Activated T-helper 1 cell treated with anti-CD3 and anti-CD28 coated beads, Interleukin-12 subunit alpha, Interleukin-12 subunit beta, Interleukin-2, Interleukin-4 antibody, amounts not matched to agents 30 ng/mL and 10 ng/mL and 1 ng/mL, durations not matched to agents 14 hours and 24 hours and 36 hours (primary cell): ENCODE data around the gene TACO1. TPM values are rescaled to one million over a fixed set of nuclear protein-coding genes. Genes with fewer than 3 reads are reported as not detected.

ENCODE experiments used
- DNase-seq: peaks from one replicate; pipeline ENCODE4 v3.0.0; 2021; ENCODE audit warnings: low spot score
- H3K27ac Mint-ChIP-seq: one replicate; pipeline ENCODE4 v1.8.0; 2021; ENCODE audit warnings: mild to moderate bottlenecking, mixed read lengths
- H3K27me3 Mint-ChIP-seq: one replicate; pipeline ENCODE4 v1.8.0; 2022; ENCODE audit warnings: mild to moderate bottlenecking, moderate library complexity, mixed read lengths; ENCODE audit not compliant: insufficient read depth
- H3K36me3 Mint-ChIP-seq: one replicate; pipeline ENCODE4 v1.8.0; 2021; ENCODE audit warnings: low read depth, mixed read lengths
- H3K4me1 Mint-ChIP-seq: one replicate; pipeline ENCODE4 v1.8.0; 2021; ENCODE audit warnings: low read depth, mixed read lengths
- H3K4me3 Mint-ChIP-seq: one replicate; pipeline ENCODE4 v1.8.0; 2021; ENCODE audit warnings: mild to moderate bottlenecking, moderate library complexity, mixed read lengths
- H3K9me3 Mint-ChIP-seq: one replicate; pipeline ENCODE4 v1.8.0; 2021; ENCODE audit warnings: mixed read lengths
- intact Hi-C: fragments of 100-400 bp; cut with micrococcal nuclease; formaldehyde crosslinking; loops from one replicate; pipeline ENCODE4 v1.15.1; 2024
- total RNA-seq: library from RNA; stranded (reverse); gene quantifications from 2 replicates; pipeline ENCODE4 v1.2.3, GENCODE V29; 2022

TACO1 gene
- total RNA-seq, 1 donor from 2014 or later = 30.8 TPM

- no peak for DNase-seq
- H3K27ac Mint-ChIP-seq = no peak overlapping the region
- H3K9me3 Mint-ChIP-seq = no peaks in the 10 kb centered on the region
- peaks cover 11% of the 10 kb centered on the region for H3K4me1 Mint-ChIP-seq
- peaks cover 34% of the 10 kb centered on the region for H3K36me3 Mint-ChIP-seq
- H3K4me3 Mint-ChIP-seq = no peak overlapping the region
- intact Hi-C loops = no loop called here
- H3K27me3 Mint-ChIP-seq = no peaks in the 10 kb centered on the region
These were observed 22.5 kb upstream of the TACO1 start for GRCh38 chr17:63578027-63578768.

GRCh38 chr17:63578769-63579111 lies 22.0 kb upstream of the TACO1 start:
- no peak overlapping the region for H3K27ac Mint-ChIP-seq
- H3K4me1 Mint-ChIP-seq = peaks cover 10% of the 10 kb centered on the region
- no peak overlapping the region for H3K4me3 Mint-ChIP-seq
- DNase-seq = no peak
- intact Hi-C loops = no loop called here
- H3K36me3 Mint-ChIP-seq = peaks cover 35% of the 10 kb centered on the region
- H3K27me3 Mint-ChIP-seq = no peaks in the 10 kb centered on the region
- no peaks in the 10 kb centered on the region for H3K9me3 Mint-ChIP-seq

- Mint-ChIP-seq H3K4me3 (no peak overlapping the region), H3K4me1 (peaks cover 5% of the 10 kb centered on the region), H3K27ac (no peak overlapping the region), H3K27me3 (no peaks in the 10 kb centered on the region), H3K36me3 (peaks cover 36% of the 10 kb centered on the region), H3K9me3 (no peaks in the 10 kb centered on the region)
- DNase-seq = no peak
- intact Hi-C loops = no loop called here
These were observed 21.1 kb upstream of the TACO1 start for GRCh38 chr17:63579633-63580032.

- no peaks in the 10 kb centered on the region for H3K27me3 Mint-ChIP-seq
- H3K4me3 Mint-ChIP-seq = no peak overlapping the region
- peaks cover 54% of the 10 kb centered on the region for H3K36me3 Mint-ChIP-seq
- H3K9me3 Mint-ChIP-seq = no peaks in the 10 kb centered on the region
- H3K27ac Mint-ChIP-seq = no peak overlapping the region
- intact Hi-C loops = no loop called here
- DNase-seq = no peak
- H3K4me1 Mint-ChIP-seq = peaks cover 11% of the 10 kb centered on the region
These were observed 12.9 kb upstream of the TACO1 start for GRCh38 chr17:63587770-63588169.

- H3K4me3 Mint-ChIP-seq = no peak overlapping the region
These were observed 11.9 kb upstream of the TACO1 start for GRCh38 chr17:63588797-63589196.

GRCh38 chr17:63589646-63590045 lies 11.0 kb upstream of the TACO1 start:
- Mint-ChIP-seq H3K4me1 (peaks cover 11% of the 10 kb centered on the region), H3K9me3 (no peaks in the 10 kb centered on the region), H3K27ac (peak overlapping the region; percentile 69), H3K36me3 (peaks cover 50% of the 10 kb centered on the region), H3K27me3 (no peaks in the 10 kb centered on the region), H3K4me3 (no peak overlapping the region)
- intact Hi-C loops = no loop called here
- no peak for DNase-seq

More at GRCh38 chr17:63588797-63589196, 11.9 kb upstream of the TACO1 start:
- H3K9me3 Mint-ChIP-seq = no peaks in the 10 kb centered on the region
- peaks cover 50% of the 10 kb centered on the region for H3K36me3 Mint-ChIP-seq
- no peak overlapping the region for H3K27ac Mint-ChIP-seq
- no peak for DNase-seq
- H3K4me1 Mint-ChIP-seq = peaks cover 11% of the 10 kb centered on the region
- intact Hi-C loops = no loop called here
- H3K27me3 Mint-ChIP-seq = no peaks in the 10 kb centered on the region

- peaks cover 37% of the 10 kb centered on the region for H3K36me3 Mint-ChIP-seq
These were observed 7.9 kb upstream of the TACO1 start for GRCh38 chr17:63592797-63593196.

GRCh38 chr17:63595132-63595531 lies 5.6 kb upstream of the TACO1 start:
- H3K4me3 Mint-ChIP-seq = no peak overlapping the region
- peaks cover 13% of the 10 kb centered on the region for H3K4me1 Mint-ChIP-seq
- H3K27me3 Mint-ChIP-seq = no peaks in the 10 kb centered on the region
- H3K36me3 Mint-ChIP-seq = peaks cover 21% of the 10 kb centered on the region
- no peaks in the 10 kb centered on the region for H3K9me3 Mint-ChIP-seq
- intact Hi-C loops = no loop called here
- DNase-seq = no peak
- no peak overlapping the region for H3K27ac Mint-ChIP-seq

More at GRCh38 chr17:63592797-63593196, 7.9 kb upstream of the TACO1 start:
- intact Hi-C loops = no loop called here
- Mint-ChIP-seq H3K27ac (no peak overlapping the region), H3K9me3 (no peaks in the 10 kb centered on the region), H3K27me3 (no peaks in the 10 kb centered on the region), H3K4me1 (peaks cover 9% of the 10 kb centered on the region), H3K4me3 (no peak overlapping the region)
- no peak for DNase-seq

- no peak overlapping the region for H3K27ac Mint-ChIP-seq
These were observed 3.7 kb upstream of the TACO1 start for GRCh38 chr17:63596856-63597586.

GRCh38 chr17:63598281-63598680 lies 2.4 kb upstream of the TACO1 start:
- H3K4me1 Mint-ChIP-seq = peaks cover 26% of the 10 kb centered on the region
- H3K9me3 Mint-ChIP-seq = no peaks in the 10 kb centered on the region
- no peak overlapping the region for H3K4me3 Mint-ChIP-seq
- no peak overlapping the region for H3K27ac Mint-ChIP-seq
- no peak for DNase-seq
- H3K36me3 Mint-ChIP-seq = peaks cover 11% of the 10 kb centered on the region
- no peaks in the 10 kb centered on the region for H3K27me3 Mint-ChIP-seq
- intact Hi-C loops = no loop called here

More at GRCh38 chr17:63596856-63597586, 3.7 kb upstream of the TACO1 start:
- Mint-ChIP-seq H3K36me3 (peaks cover 13% of the 10 kb centered on the region), H3K4me3 (no peak overlapping the region), H3K27me3 (no peaks in the 10 kb centered on the region), H3K9me3 (no peaks in the 10 kb centered on the region), H3K4me1 (peaks cover 26% of the 10 kb centered on the region)
- no peak for DNase-seq
- intact Hi-C loops = no loop called here

GRCh38 chr17:63601439-63602371 lies 1.0 kb downstream of the TACO1 start:
- Mint-ChIP-seq H3K4me3 (peak overlapping the region; percentile 99), H3K4me1 (peaks cover 26% of the 10 kb centered on the region), H3K27ac (peak overlapping the region; percentile 94), H3K36me3 (peaks cover 20% of the 10 kb centered on the region), H3K27me3 (no peaks in the 10 kb centered on the region), H3K9me3 (no peaks in the 10 kb centered on the region)
- intact Hi-C loops = no loop called here
- DNase-seq = no peak

- intact Hi-C loops = no loop called here
- Mint-ChIP-seq H3K9me3 (no peaks in the 10 kb centered on the region), H3K27me3 (no peaks in the 10 kb centered on the region), H3K36me3 (peaks cover 41% of the 10 kb centered on the region), H3K27ac (peak overlapping the region; percentile 98), H3K4me3 (peak overlapping the region; percentile 52), H3K4me1 (peaks cover 30% of the 10 kb centered on the region)
- peak; percentile 19 for DNase-seq
These were observed 9.3 kb downstream of the TACO1 start for GRCh38 chr17:63609816-63610573.
